GM19328 (cell line): Measurements from ENCODE around the gene CLC.
"Not testable (repeated sequence)": the region's sequence is repeated elsewhere in the genome, so short reads cannot be mapped to it uniquely, and the experiment has no call there.

Experiments
- ATAC-seq: cut with Tn5 transposase; IDR thresholded peaks from one replicate; pipeline ENCODE4 v1.9.1; 2021; ENCODE audit warnings: mild to moderate bottlenecking, moderate library complexity; ENCODE audit not compliant: unreplicated experiment

CLC gene

GRCh38 chr19:39731685-39732084, 6.1 kb downstream of the CLC start:
- ATAC-seq: no peak

GRCh38 chr19:39729594-39729993, 8.2 kb downstream of the CLC start:
- no peak for ATAC-seq

- ATAC-seq: no peak
Measured at GRCh38 chr19:39728040-39728439, 9.8 kb downstream of the CLC start.

GRCh38 chr19:39727070-39727800, 10.6 kb downstream of the CLC start:
- no peak for ATAC-seq

- no peak for ATAC-seq
Measured at GRCh38 chr19:39725995-39726394, 11.8 kb downstream of the CLC start.

- ATAC-seq: not testable (repeated sequence)
Measured at GRCh38 chr19:39720144-39720543, 17.7 kb downstream of the CLC start.

GRCh38 chr19:39710333-39710890, 27.4 kb downstream of the CLC start:
- ATAC-seq: no peak

GRCh38 chr19:39709026-39709872, 28.6 kb downstream of the CLC start:
- ATAC-seq: no peak

GRCh38 chr19:39708594-39708993, 29.2 kb downstream of the CLC start:
- ATAC-seq: no peak

GRCh38 chr19:39705578-39706188, 32.1 kb downstream of the CLC start:
- ATAC-seq: no peak

GRCh38 chr19:39704181-39705044, 33.4 kb downstream of the CLC start, which contains the start of gene LGALS14:
LGALS14 (plus strand) TSS chr19:39704481; CDS start chr19:39704529, 48 bp downstream.
- no peak for ATAC-seq

GRCh38 chr19:39701291-39701690, 36.5 kb downstream of the CLC start:
- ATAC-seq: peak; percentile 49

- no peak for ATAC-seq
Measured at GRCh38 chr19:39698535-39698934, 39.3 kb downstream of the CLC start.

- no peak for ATAC-seq
Measured at GRCh38 chr19:39696387-39696786, 41.4 kb downstream of the CLC start.

- no peak for ATAC-seq
Measured at GRCh38 chr19:39695759-39696158, 42.1 kb downstream of the CLC start.

GRCh38 chr19:39692822-39693221, 45.0 kb downstream of the CLC start:
- ATAC-seq: no peak

- no peak for ATAC-seq
Measured at GRCh38 chr19:39692166-39692565, 45.7 kb downstream of the CLC start.

GRCh38 chr19:39688637-39689036, 49.2 kb downstream of the CLC start:
- ATAC-seq: not testable (repeated sequence)

- ATAC-seq: no peak
Measured at GRCh38 chr19:39686739-39687138, 51.1 kb downstream of the CLC start.

GRCh38 chr19:39684267-39684666, 53.6 kb downstream of the CLC start:
- no peak for ATAC-seq
